H1 (cell line): Measurements from ENCODE around the gene LAG3. TPM values are rescaled to one million over a fixed set of nuclear protein-coding genes. Genes with fewer than 3 reads are reported as not detected.

Experiments
- RBBP5 ChIP-seq: IDR thresholded peaks from 2 replicates; pipeline ENCODE4 v1.7.1; 2012; ENCODE audit warnings: low read depth, mild to moderate bottlenecking, inconsistent platforms, low read length, moderate library complexity, borderline replicate concordance
- polyA plus RNA-seq, 7 experiments: library from polyadenylated mRNA; depleted of rRNA in 3 of 7; stranded (reverse) in 5 of 7; unstranded in 2 of 7; fragments of >200 nt in 5 of 7; fragments of 200-250 nt in 2 of 7; gene quantifications; 1 replicate in 5 of 7; 2 replicates in 1 of 7; 4 replicates in 1 of 7; pipeline versions ENCODE4 v1.2.1 to v1.2.3, GENCODE V29; 2011 to 2013; ENCODE audit warnings: missing spikeins in 2 of 7, mixed read lengths in 2 of 7
- total RNA-seq: library from RNA; stranded (reverse); fragmentation: NEBNext Ultra II Directional; extraction: Animal tissue kit (Norgen Biotek cat#: 25700); gene quantifications from 2 replicates; pipeline ENCODE4 v1.2.1, GENCODE V29; 2021

LAG3 gene
- total and polyA plus RNA-seq, 2 of the 8 experiments (the other 6 are each of a cell fraction or from before 2014, with no cell fraction given), result 1.1 to 3.1 TPM

GRCh38 chr12:6816598-6816997 is 44.3 kb downstream of the LAG3 start (continued):
- no peak for TF ChIP-seq RBBP5
